ENCODE measurements around the gene PGS1.

GRCh38 chr17:78437508-78438169 lies 59.2 kb downstream of the PGS1 start:
- TF ChIP-seq CTCF (IDR thresholded peaks at IDR 0.05 in 2 of 3, conservative IDR thresholded peaks at IDR 0.05 in 1 of 3; ENCODE audit: control insufficient read depth in 2 of 3, extremely low read depth in 1 of 3, insufficient read depth in 1 of 3, low read depth in 3 of 3, low read length in 3 of 3), result no peak
- TF ChIP-seq RCOR1 (conservative IDR thresholded peaks at IDR 0.05; ENCODE audit: low read depth, low read length), result no peak
- TF ChIP-seq ZBTB33 (IDR thresholded peaks at IDR 0.05), result no peak
- no peak for TF ChIP-seq NBN (IDR thresholded peaks at IDR 0.05)
- TF ChIP-seq GABPA (IDR thresholded peaks at IDR 0.05; ENCODE audit: low read depth), result no peak
- TF ChIP-seq, protein P1, sequence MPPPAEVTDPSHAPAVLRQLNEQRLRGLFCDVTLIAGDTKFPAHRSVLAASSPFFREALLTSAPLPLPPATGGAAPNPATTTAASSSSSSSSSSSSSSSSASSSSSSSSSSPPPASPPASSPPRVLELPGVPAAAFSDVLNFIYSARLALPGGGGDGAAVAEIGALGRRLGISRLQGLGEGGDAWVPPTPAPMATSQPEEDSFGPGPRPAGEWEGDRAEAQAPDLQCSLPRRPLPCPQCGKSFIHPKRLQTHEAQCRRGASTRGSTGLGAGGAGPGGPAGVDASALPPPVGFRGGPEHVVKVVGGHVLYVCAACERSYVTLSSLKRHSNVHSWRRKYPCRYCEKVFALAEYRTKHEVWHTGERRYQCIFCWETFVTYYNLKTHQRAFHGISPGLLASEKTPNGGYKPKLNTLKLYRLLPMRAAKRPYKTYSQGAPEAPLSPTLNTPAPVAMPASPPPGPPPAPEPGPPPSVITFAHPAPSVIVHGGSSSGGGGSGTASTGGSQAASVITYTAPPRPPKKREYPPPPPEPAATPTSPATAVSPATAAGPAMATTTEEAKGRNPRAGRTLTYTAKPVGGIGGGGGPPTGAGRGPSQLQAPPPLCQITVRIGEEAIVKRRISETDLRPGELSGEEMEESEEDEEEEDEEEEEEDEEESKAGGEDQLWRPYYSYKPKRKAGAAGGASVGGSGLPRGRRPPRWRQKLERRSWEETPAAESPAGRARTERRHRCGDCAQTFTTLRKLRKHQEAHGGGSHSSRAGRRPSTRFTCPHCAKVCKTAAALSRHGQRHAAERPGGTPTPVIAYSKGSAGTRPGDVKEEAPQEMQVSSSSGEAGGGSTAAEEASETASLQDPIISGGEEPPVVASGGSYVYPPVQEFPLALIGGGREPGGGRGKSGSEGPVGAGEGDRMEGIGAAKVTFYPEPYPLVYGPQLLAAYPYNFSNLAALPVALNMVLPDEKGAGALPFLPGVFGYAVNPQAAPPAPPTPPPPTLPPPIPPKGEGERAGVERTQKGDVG (CRISPR knock-in tag; IDR thresholded peaks at IDR 0.05), result no peak
- no peak for TF ChIP-seq MTA2 (IDR thresholded peaks at IDR 0.05; ENCODE audit: low read depth)
- no peak for TF ChIP-seq POLR2A (IDR thresholded peaks at IDR 0.05; ENCODE audit: low read depth, low read length)
- TF ChIP-seq EZH2 (IDR thresholded peaks at IDR 0.05; ENCODE audit: borderline replicate concordance, control insufficient read depth, low read depth, low read length), result no peak
- TF ChIP-seq JUND (IDR thresholded peaks at IDR 0.05; ENCODE audit: low read depth, low read length), result no peak
- TF ChIP-seq RFX5 (IDR thresholded peaks at IDR 0.05; ENCODE audit: low read depth, low read length), result no peak
